GM10847 (cell line): Measurements from ENCODE around the gene PMFBP1.

Experiments
- POLR2A ChIP-seq: IDR thresholded peaks from 2 replicates; pipeline ENCODE4 v1.6.1; 2011; ENCODE audit not compliant: insufficient read length; ENCODE audit errors: extremely low read depth

The PMFBP1 gene

GRCh38 chr16:72172105-72173034, at the start of gene PMFBP1:
PMFBP1 (minus strand) TSS chr16:72172155; CDS start chr16:72171208, 947 bp downstream.
- no peak for TF ChIP-seq POLR2A

GRCh38 chr16:72221630-72222024, 49.7 kb upstream of the PMFBP1 start:
- TF ChIP-seq POLR2A, result no peak

GRCh38 chr16:72220875-72221629, 49.1 kb upstream of the PMFBP1 start:
- no peak for TF ChIP-seq POLR2A

GRCh38 chr16:72219282-72219681, 47.3 kb upstream of the PMFBP1 start:
- no peak for TF ChIP-seq POLR2A

- no peak for TF ChIP-seq POLR2A
Observed at GRCh38 chr16:72216767-72217166, 44.8 kb upstream of the PMFBP1 start.

GRCh38 chr16:72214821-72215220, 42.9 kb upstream of the PMFBP1 start:
- TF ChIP-seq POLR2A, result no peak

GRCh38 chr16:72211110-72211509, 39.2 kb upstream of the PMFBP1 start:
- no peak for TF ChIP-seq POLR2A

GRCh38 chr16:72210555-72210954, 38.6 kb upstream of the PMFBP1 start:
- TF ChIP-seq POLR2A, result no peak

- TF ChIP-seq POLR2A, result no peak
Observed at GRCh38 chr16:72210072-72210471, 38.1 kb upstream of the PMFBP1 start.

- TF ChIP-seq POLR2A, result no peak
Observed at GRCh38 chr16:72206299-72206698, 34.3 kb upstream of the PMFBP1 start.

- TF ChIP-seq POLR2A, result no peak
Observed at GRCh38 chr16:72203401-72203800, 31.4 kb upstream of the PMFBP1 start.

- no peak for TF ChIP-seq POLR2A
Observed at GRCh38 chr16:72202014-72202413, 30.1 kb upstream of the PMFBP1 start.

GRCh38 chr16:72201387-72201786, 29.4 kb upstream of the PMFBP1 start:
- no peak for TF ChIP-seq POLR2A

GRCh38 chr16:72199761-72200337, 27.9 kb upstream of the PMFBP1 start:
- no peak for TF ChIP-seq POLR2A

GRCh38 chr16:72198771-72199201, 26.8 kb upstream of the PMFBP1 start:
- TF ChIP-seq POLR2A, result no peak
